ENCODE measurements around the gene VTN.

DNA sequence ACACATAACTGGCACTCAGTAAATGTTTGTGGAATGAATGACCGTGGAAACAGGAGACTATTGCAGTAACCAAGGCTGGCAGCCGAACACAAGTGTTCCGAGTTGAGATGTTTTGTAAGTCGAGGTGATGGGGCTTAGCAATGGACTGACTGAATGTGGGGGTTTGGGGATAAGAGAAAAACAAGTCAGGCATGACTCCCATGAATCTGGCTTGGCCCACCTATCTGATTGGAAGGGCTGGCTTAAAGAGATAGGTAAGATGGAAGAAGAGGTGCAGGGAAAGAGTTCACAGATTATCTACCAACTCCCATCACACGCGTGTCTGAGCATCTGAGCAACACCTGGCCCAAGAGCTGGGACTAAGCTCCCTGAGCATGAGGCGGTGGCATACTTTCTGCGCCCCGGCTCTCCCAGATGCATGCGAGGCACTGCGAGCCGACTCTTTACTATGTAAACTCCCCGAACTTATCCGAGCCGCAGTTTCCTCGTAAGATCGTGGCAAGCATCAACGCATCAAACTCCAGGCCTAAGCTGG lies 35.4 kb downstream of the VTN start:
- TF ChIP-seq, protein P1, sequence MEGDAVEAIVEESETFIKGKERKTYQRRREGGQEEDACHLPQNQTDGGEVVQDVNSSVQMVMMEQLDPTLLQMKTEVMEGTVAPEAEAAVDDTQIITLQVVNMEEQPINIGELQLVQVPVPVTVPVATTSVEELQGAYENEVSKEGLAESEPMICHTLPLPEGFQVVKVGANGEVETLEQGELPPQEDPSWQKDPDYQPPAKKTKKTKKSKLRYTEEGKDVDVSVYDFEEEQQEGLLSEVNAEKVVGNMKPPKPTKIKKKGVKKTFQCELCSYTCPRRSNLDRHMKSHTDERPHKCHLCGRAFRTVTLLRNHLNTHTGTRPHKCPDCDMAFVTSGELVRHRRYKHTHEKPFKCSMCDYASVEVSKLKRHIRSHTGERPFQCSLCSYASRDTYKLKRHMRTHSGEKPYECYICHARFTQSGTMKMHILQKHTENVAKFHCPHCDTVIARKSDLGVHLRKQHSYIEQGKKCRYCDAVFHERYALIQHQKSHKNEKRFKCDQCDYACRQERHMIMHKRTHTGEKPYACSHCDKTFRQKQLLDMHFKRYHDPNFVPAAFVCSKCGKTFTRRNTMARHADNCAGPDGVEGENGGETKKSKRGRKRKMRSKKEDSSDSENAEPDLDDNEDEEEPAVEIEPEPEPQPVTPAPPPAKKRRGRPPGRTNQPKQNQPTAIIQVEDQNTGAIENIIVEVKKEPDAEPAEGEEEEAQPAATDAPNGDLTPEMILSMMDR (conservative IDR thresholded peaks at IDR 0.05), result no peak
- no peak for TF ChIP-seq ZFX (IDR thresholded peaks at IDR 0.05)
